Thoracic aorta (tissue), 2 donors: ENCODE results near the gene ADI1. TPM values are rescaled to one million over a fixed set of nuclear protein-coding genes. Genes with fewer than 3 reads are reported as not detected.

Experiments
- ATAC-seq: fragments of 150-250 bp; one replicate; pipeline ENCODE4 v1.8.0; 2017; ENCODE audit warnings: low read depth; ENCODE audit not compliant: insufficient number of reproducible peaks, low FRiP score
- DNase-seq: peaks from one replicate; pipeline ENCODE4 v3.0.0-alpha.2; 2020; ENCODE audit warnings: low spot score
- H3K27ac ChIP-seq, 2 donors: fragments of 200-600 bp; sonication (generic); 1 replicate in 1 of 2; 2 replicates in 1 of 2; pipeline ENCODE4 v1.5.1; 2016; ENCODE audit warnings: mild to moderate bottlenecking in 2 of 2, moderate library complexity in 2 of 2
- H3K27me3 ChIP-seq: fragments of 200-600 bp; sonication (generic); replicated peaks from 2 replicates; pipeline ENCODE4 v1.6.0; 2016; ENCODE audit warnings: mild to moderate bottlenecking; ENCODE audit not compliant: insufficient read depth
- H3K36me3 ChIP-seq: fragments of 200-600 bp; sonication (generic); one replicate; pipeline ENCODE4 v1.5.1; 2016
- H3K4me1 ChIP-seq, 2 donors: fragments of 200-600 bp; sonication (generic); 1 replicate in 1 of 2; 2 replicates in 1 of 2; pipeline versions ENCODE4 v1.5.1 to v1.6.0; 2016; ENCODE audit warnings: low read depth in 2 of 2, mild to moderate bottlenecking in 1 of 2; ENCODE audit not compliant: control insufficient read depth in 1 of 2
- H3K4me3 ChIP-seq: fragments of 200-600 bp; sonication (generic); 2 replicates; pipeline ENCODE4 v1.5.1; 2016; ENCODE audit warnings: mild to moderate bottlenecking
- H3K9me3 ChIP-seq: fragments of 200-600 bp; sonication (generic); 2 replicates; pipeline ENCODE4 v1.5.1; 2016
- total RNA-seq, 2 donors: library from RNA; depleted of rRNA; stranded (reverse); fragments of >200 nt; gene quantifications; one replicate each; pipeline versions ENCODE4 v1.1.0 to v1.2.3, GENCODE V29; 2016
- TF ChIP-seq, protein P1 (sequence below): fragments of 200-600 bp; sonication (generic); IDR thresholded peaks from one replicate; pipeline ENCODE4 v1.5.1; 2019; ENCODE audit warnings: antibody characterized with exemption

ADI1 gene, protein sequence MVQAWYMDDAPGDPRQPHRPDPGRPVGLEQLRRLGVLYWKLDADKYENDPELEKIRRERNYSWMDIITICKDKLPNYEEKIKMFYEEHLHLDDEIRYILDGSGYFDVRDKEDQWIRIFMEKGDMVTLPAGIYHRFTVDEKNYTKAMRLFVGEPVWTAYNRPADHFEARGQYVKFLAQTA
- total RNA-seq = 100 to 1,000 TPM; 120 to 126 TPM

GRCh38 chr2:3519255-3520205 lies at the start of gene ADI1:
Gene ADI1 (minus strand): TSS chr2:3519531. CDS start chr2:3519487, 44 bp downstream.
- ATAC-seq = peak; percentile 62
- DNase-seq = peak; percentile 48
- Histone ChIP-seq H3K27me3 (no peaks in the 10 kb centered on the region), H3K9me3 (no peaks in the 10 kb centered on the region), H3K36me3 (peaks cover 6% of the 10 kb centered on the region), H3K4me1 (peaks cover 34 to 58% of the 10 kb centered on the region in 2 donors), H3K4me3 (peak within 1 kb of the TSS; percentile 94), H3K27ac (peak within 1 kb of the TSS; percentile 98 to 99)
- TF ChIP-seq, protein P1, sequence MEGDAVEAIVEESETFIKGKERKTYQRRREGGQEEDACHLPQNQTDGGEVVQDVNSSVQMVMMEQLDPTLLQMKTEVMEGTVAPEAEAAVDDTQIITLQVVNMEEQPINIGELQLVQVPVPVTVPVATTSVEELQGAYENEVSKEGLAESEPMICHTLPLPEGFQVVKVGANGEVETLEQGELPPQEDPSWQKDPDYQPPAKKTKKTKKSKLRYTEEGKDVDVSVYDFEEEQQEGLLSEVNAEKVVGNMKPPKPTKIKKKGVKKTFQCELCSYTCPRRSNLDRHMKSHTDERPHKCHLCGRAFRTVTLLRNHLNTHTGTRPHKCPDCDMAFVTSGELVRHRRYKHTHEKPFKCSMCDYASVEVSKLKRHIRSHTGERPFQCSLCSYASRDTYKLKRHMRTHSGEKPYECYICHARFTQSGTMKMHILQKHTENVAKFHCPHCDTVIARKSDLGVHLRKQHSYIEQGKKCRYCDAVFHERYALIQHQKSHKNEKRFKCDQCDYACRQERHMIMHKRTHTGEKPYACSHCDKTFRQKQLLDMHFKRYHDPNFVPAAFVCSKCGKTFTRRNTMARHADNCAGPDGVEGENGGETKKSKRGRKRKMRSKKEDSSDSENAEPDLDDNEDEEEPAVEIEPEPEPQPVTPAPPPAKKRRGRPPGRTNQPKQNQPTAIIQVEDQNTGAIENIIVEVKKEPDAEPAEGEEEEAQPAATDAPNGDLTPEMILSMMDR = no peak

DNA sequence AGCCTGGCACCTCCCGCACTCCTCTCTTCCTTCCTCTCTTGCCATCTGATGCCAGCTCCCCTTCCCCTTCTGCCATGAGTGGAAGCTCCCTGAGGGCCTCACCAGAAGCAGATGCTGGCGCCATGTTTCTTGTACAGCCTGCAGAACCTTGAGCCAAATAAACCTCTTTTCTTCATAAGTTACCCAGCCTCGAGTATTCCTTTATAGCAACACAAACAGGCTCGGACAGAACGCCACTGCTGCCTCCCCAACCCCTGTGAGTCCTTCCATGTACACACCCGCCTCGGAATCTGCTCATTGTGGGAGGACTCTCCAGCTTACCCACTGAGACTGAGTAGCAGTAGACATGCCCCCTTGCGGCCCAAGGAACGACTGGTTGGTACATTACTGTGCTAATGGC lies 47.5 kb upstream of the ADI1 start:
- no peaks in the 10 kb centered on the region for H3K9me3 ChIP-seq

GRCh38 chr2:3565117-3565516 lies 45.8 kb upstream of the ADI1 start:
- Histone ChIP-seq H3K36me3 (no peaks in the 10 kb centered on the region), H3K9me3 (no peaks in the 10 kb centered on the region), H3K27me3 (no peaks in the 10 kb centered on the region), H3K27ac (no peak overlapping the region), H3K4me1 (no peaks in the 10 kb centered on the region), H3K4me3 (no peak overlapping the region)
- no peak for ATAC-seq
- DNase-seq = no peak
- TF ChIP-seq, protein P1 = no peak

More for the DNA sequence above, 47.5 kb upstream of the ADI1 start:
- H3K36me3 ChIP-seq = no peaks in the 10 kb centered on the region
- H3K27ac ChIP-seq = no peak overlapping the region
- DNase-seq (no peak), ATAC-seq (no peak)
- H3K4me1 ChIP-seq = no peaks in the 10 kb centered on the region
- no peaks in the 10 kb centered on the region for H3K27me3 ChIP-seq
- TF ChIP-seq, protein P1 = no peak
- H3K4me3 ChIP-seq = no peak overlapping the region

DNA sequence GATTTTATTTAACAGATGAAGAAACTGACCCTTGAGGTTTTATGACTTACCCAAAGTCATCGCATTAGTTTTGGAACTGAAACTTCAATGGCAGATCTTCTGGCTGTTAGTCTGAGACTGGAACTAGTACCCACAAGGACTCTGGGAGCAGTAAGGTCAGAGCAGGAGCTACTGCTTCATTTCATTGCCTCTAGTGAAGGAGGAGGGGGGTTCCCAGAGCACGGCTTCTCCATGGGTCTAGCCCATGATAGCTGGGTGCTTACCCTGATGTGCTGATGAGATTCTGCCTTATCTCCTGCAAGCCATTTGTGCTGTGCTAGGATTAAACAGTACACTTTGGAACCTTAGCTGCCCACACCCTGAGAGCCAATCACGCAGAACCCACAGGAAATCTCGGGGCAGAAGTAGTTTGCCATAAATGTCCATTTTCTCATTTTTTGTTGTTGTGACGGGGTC lies 44.2 kb upstream of the ADI1 start:
- Histone ChIP-seq H3K9me3 (no peaks in the 10 kb centered on the region), H3K36me3 (no peaks in the 10 kb centered on the region), H3K4me1 (peaks cover 0 to 9% of the 10 kb centered on the region in 2 donors), H3K27ac (no peak overlapping the region), H3K27me3 (no peaks in the 10 kb centered on the region), H3K4me3 (no peak overlapping the region)
- TF ChIP-seq, protein P1 = no peak
- ATAC-seq (no peak), DNase-seq (no peak)
